Mammary epithelial cell (primary cell): Measurements from ENCODE around the gene C3orf49.

Experiments used
- CTCF ChIP-seq, 2 donors: IDR thresholded peaks in 1 of 2; conservative IDR thresholded peaks in 1 of 2; 2 replicates each; pipeline ENCODE4 v1.5.1; 2011 to 2012; ENCODE audit warnings: inconsistent platforms in 2 of 2, low read length in 2 of 2, mild to moderate bottlenecking in 2 of 2, control low read depth in 1 of 2, low read depth in 1 of 2; ENCODE audit not compliant: insufficient read depth in 1 of 2; ENCODE audit errors: extremely low read depth in 1 of 2
- EZH2 ChIP-seq: IDR thresholded peaks from 2 replicates; pipeline ENCODE4 v1.6.1; 2012; ENCODE audit warnings: low read length, inconsistent platforms, borderline replicate concordance

- TF ChIP-seq CTCF (conservative IDR thresholded peaks at IDR 0.05 in 1 of 2, IDR thresholded peaks at IDR 0.05 in 1 of 2; ENCODE audit: extremely low read depth in 1 of 2, insufficient read depth in 1 of 2, low read depth in 1 of 2, low read length in 2 of 2) (no peak), EZH2 (no peak)
Observed at GRCh38 chr3:63886858-63887257, 67.8 kb downstream of the C3orf49 start.
